Sigmoid colon (tissue), 7 donors: ENCODE measurements around the gene RNF4. TPM values are rescaled to one million over a fixed set of nuclear protein-coding genes. Genes with fewer than 3 reads are reported as not detected.

ENCODE experiments used
- DNase-seq: peaks from one replicate; pipeline ENCODE4 v3.0.0-alpha.2; 2019
- H3K27ac ChIP-seq, 4 donors: fragments of 200-600 bp; sonication (generic); one replicate each; pipeline ENCODE4 v1.5.1; 2016 to 2019; ENCODE audit warnings: mild to moderate bottlenecking in 1 of 4
- H3K27me3 ChIP-seq, 3 donors: fragments of 200-600 bp; sonication (generic); one replicate each; pipeline ENCODE4 v1.5.1; 2019; ENCODE audit warnings: mild to moderate bottlenecking in 1 of 3
- H3K36me3 ChIP-seq, 4 donors: fragments of 200-600 bp; sonication (generic); one replicate each; pipeline ENCODE4 v1.5.1; 2016 to 2019
- H3K4me1 ChIP-seq, 4 donors: fragments of 200-600 bp; sonication (generic); one replicate each; pipeline ENCODE4 v1.5.1; 2017 to 2019
- H3K4me3 ChIP-seq, 4 donors: fragments of 200-600 bp; sonication (generic); one replicate each; pipeline ENCODE4 v1.5.1; 2017 to 2019; ENCODE audit warnings: mild to moderate bottlenecking in 2 of 4, moderate library complexity in 1 of 4
- H3K9me3 ChIP-seq, 4 donors: fragments of 200-600 bp in 3 of 4; sonication (generic) in 3 of 4; one replicate each; pipeline versions ENCODE4 v1.5.1 to v1.6.1; 2013 to 2019
- EP300 ChIP-seq, 4 donors: sonication (generic); formaldehyde crosslinking; IDR thresholded peaks; one replicate each; pipeline ENCODE4 v1.6.1; 2017; ENCODE audit warnings: antibody characterized with exemption in 4 of 4
- POLR2A ChIP-seq, 2 donors: fragments of 450-650 bp; IDR thresholded peaks; one replicate each; pipeline ENCODE4 v1.6.1; 2016; ENCODE audit warnings: antibody characterized with exemption in 2 of 2, mild to moderate bottlenecking in 2 of 2, moderate library complexity in 2 of 2
- POLR2AphosphoS5 ChIP-seq, 4 donors: sonication (generic); formaldehyde crosslinking; IDR thresholded peaks; one replicate each; pipeline ENCODE4 v1.6.1; 2017; ENCODE audit warnings: antibody characterized with exemption in 4 of 4
- WGBS, 2 donors: extraction: QIAGEN DNeasy Blood & Tissue Kit; methylation state at CpG; one replicate each; pipeline ENCODE4 v1.1.7; 2013; 5-methylcytosine and 5-hydroxymethylcytosine counted together
- intact Hi-C: fragments of 100-400 bp; cut with DNase I; formaldehyde crosslinking; loops from one replicate; pipeline ENCODE4 v1.15.1; 2023
- polyA plus RNA-seq, 3 donors: library from polyadenylated mRNA; stranded (reverse); fragments of 200-250 nt; gene quantifications; one replicate each; pipeline ENCODE4 v1.2.3, GENCODE V29; 2013
- total RNA-seq, 4 donors: library from RNA; depleted of rRNA; stranded (reverse); fragments of >200 nt; gene quantifications; one replicate each; pipeline ENCODE4 v1.1.0, GENCODE V29; 2016
- TF ChIP-seq, protein P1 (sequence below), 4 experiments: fragments of 450-650 bp in 3 of 4; fragments of 200-600 bp in 1 of 4; IDR thresholded peaks; one replicate each; pipeline ENCODE4 v1.5.1; 2016 to 2019; ENCODE audit warnings: antibody characterized with exemption in 4 of 4, mild to moderate bottlenecking in 3 of 4, moderate library complexity in 2 of 4
- donor health status: healthy with polysubstance abuse.
- donor health status: Bipolar disorder and iron deficiency.
- donor health status: healthy.

The RNF4 gene
- total and polyA plus RNA-seq, 7 donors = 19.8 to 51.0 (median 32.1) TPM

DNA sequence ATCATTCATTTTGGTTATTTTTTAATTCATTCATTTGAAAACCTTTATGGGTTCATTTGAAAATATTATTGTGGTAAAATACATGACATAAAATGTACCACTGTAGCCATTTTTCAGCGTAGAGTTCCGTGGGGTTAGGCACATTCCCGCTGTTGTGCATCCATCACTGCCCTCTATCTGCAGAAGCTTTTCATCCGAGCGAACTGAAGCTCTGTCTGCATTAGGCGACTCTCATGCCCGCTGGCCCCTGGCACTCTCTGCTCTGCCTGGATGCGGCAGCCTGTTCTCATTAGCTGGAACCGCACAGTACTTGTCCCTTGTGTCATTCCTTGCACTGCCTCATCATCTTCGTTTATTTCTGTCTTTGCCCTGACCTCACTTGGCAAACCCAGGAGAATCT lies 32.6 kb upstream of the RNF4 start:
- intact Hi-C loops = no loop called here
- H3K27ac ChIP-seq = no peak overlapping the region
- no peaks in the 10 kb centered on the region for H3K36me3 ChIP-seq

DNA sequence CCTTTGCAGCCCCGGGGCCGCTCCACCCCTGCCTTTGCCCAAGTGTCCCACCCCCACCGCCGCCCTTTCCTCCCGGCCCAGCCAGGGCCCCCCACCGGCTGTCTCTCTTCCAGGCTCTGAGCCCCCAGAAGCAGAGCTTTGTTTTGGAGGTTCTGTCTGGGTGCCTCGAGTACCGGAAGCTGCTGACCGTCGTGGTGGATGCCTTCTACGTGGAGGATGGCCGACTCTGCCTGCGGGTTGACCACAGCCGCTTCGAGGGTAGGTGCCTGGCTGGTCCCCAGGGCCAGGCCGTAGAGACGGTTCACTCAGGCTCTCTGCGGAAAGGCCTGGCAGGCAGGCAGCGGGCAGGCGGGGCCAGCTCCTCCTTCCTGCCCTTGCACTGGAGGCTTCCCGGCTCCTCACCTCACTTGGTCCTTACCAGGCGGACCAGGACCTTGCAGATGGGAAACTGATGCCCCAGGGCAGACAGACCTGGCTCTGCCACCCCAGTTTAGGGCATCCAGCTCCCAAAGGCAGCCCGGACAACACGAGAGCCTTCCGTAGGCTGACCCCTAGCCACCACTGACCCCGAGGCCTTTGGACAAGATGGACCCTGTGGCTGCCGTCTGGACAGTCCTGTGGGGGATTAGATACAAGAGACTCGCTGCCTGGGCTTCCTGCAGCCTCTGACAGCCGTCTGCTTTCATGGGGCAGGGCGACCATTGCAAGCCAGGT lies 32.0 kb upstream of the RNF4 start:
- Histone ChIP-seq H3K27ac (no peak overlapping the region), H3K9me3 (no peaks in the 10 kb centered on the region), H3K36me3 (no peaks in the 10 kb centered on the region), H3K4me3 (no peak overlapping the region), H3K4me1 (no peaks in the 10 kb centered on the region), H3K27me3 (peaks cover 0 to 2% (median 0%) of the 10 kb centered on the region in 3 donors)
- no peak for DNase-seq
- intact Hi-C loops = no loop called here
- WGBS, 2 donors = 86 to 89% methylated on average over 30 of the region's 30 CpGs
- TF ChIP-seq POLR2AphosphoS5 (IDR thresholded peaks at IDR 0.05) (no peak), POLR2A (IDR thresholded peaks at IDR 0.05) (no peak), EP300 (IDR thresholded peaks at IDR 0.05) (no peak)
- TF ChIP-seq, protein P1, sequence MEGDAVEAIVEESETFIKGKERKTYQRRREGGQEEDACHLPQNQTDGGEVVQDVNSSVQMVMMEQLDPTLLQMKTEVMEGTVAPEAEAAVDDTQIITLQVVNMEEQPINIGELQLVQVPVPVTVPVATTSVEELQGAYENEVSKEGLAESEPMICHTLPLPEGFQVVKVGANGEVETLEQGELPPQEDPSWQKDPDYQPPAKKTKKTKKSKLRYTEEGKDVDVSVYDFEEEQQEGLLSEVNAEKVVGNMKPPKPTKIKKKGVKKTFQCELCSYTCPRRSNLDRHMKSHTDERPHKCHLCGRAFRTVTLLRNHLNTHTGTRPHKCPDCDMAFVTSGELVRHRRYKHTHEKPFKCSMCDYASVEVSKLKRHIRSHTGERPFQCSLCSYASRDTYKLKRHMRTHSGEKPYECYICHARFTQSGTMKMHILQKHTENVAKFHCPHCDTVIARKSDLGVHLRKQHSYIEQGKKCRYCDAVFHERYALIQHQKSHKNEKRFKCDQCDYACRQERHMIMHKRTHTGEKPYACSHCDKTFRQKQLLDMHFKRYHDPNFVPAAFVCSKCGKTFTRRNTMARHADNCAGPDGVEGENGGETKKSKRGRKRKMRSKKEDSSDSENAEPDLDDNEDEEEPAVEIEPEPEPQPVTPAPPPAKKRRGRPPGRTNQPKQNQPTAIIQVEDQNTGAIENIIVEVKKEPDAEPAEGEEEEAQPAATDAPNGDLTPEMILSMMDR (IDR thresholded peaks at IDR 0.05) = no peak

More for the DNA sequence above, 32.6 kb upstream of the RNF4 start:
- 16 to 64% methylated on average over 10 of the region's 10 CpGs for WGBS, 2 donors
- no peak for DNase-seq
- no peaks in the 10 kb centered on the region for H3K4me1 ChIP-seq
- no peak overlapping the region for H3K4me3 ChIP-seq
- H3K27me3 ChIP-seq = no peaks in the 10 kb centered on the region
- H3K9me3 ChIP-seq = no peaks in the 10 kb centered on the region
- TF ChIP-seq POLR2A (IDR thresholded peaks at IDR 0.05) (no peak), EP300 (IDR thresholded peaks at IDR 0.05) (no peak), POLR2AphosphoS5 (IDR thresholded peaks at IDR 0.05) (no peak)
- TF ChIP-seq, protein P1 (IDR thresholded peaks at IDR 0.05) = peak in 1 of 4 experiments; percentile 5

DNA sequence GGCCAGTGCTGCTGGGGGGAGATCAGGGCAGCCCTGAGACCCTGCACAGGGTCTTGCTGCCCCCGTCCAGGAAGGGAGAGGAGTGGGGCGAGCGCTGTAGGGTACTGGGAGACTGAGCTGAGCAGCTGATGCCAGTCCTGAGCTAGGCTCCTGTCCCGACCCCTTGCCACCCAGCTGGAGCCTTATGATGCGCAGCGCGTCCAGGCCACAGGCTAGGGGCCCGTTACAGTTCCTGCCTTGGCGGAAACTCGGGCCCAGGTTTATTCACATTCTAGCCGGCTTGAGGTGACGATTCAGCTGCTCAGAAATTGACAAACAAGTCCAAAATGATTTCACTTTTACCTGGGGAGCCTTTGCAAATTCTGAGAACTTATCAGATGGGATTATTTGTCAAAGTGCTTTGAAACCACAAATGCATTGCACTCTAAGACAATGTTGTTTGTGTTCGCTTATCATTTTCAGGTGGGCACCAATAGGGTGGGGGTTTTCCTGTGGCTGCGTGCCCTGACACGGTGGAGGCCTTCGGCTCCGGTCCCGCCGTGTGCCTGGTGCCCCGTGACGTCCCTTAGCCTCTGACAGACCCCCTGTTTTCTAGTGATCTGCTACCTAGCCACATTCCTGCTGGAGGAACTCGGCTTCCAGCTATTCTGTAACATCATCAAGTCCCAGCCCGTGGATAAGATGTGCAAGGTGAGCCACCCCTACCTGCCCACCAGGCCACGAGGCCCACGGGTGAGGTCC lies 31.3 kb upstream of the RNF4 start:
- DNase-seq = no peak
- Histone ChIP-seq H3K36me3 (no peaks in the 10 kb centered on the region), H3K27ac (no peak overlapping the region), H3K4me3 (no peak overlapping the region), H3K9me3 (no peaks in the 10 kb centered on the region), H3K27me3 (peaks cover 0 to 2% (median 0%) of the 10 kb centered on the region in 3 donors), H3K4me1 (no peaks in the 10 kb centered on the region)
- intact Hi-C loops = no loop called here
- WGBS, 2 donors = 86% methylated on average over 25 of the region's 25 CpGs
- TF ChIP-seq POLR2AphosphoS5 (IDR thresholded peaks at IDR 0.05) = no peak
- TF ChIP-seq POLR2A (IDR thresholded peaks at IDR 0.05) = no peak
- TF ChIP-seq EP300 (IDR thresholded peaks at IDR 0.05) = no peak
- TF ChIP-seq, protein P1 (IDR thresholded peaks at IDR 0.05) = no peak

GRCh38 chr4:2438822-2439718 lies 29.8 kb upstream of the RNF4 start:
- intact Hi-C loops = no loop called here
- H3K9me3 ChIP-seq = no peaks in the 10 kb centered on the region
- no peaks in the 10 kb centered on the region for H3K36me3 ChIP-seq
- DNase-seq = no peak
- H3K27ac ChIP-seq = no peak overlapping the region
- TF ChIP-seq POLR2AphosphoS5 (IDR thresholded peaks at IDR 0.05) = no peak
- no peak for TF ChIP-seq EP300 (IDR thresholded peaks at IDR 0.05)
- TF ChIP-seq POLR2A (IDR thresholded peaks at IDR 0.05) = no peak
- TF ChIP-seq, protein P1 (IDR thresholded peaks at IDR 0.05) = no peak
- H3K4me3 ChIP-seq = no peak overlapping the region
- H3K4me1 ChIP-seq = no peaks in the 10 kb centered on the region
- H3K27me3 ChIP-seq = peaks cover 0 to 2% (median 0%) of the 10 kb centered on the region in 3 donors
- WGBS, 2 donors = 89 to 90% methylated on average over 16 of the region's 16 CpGs
